ENCODE results near the gene SCTR. TPM values are rescaled to one million over a fixed set of nuclear protein-coding genes. Genes with fewer than 3 reads are reported as not detected.

Gene SCTR
- total RNA-seq, 4 donors from 2014 or later, result not detected

DNA sequence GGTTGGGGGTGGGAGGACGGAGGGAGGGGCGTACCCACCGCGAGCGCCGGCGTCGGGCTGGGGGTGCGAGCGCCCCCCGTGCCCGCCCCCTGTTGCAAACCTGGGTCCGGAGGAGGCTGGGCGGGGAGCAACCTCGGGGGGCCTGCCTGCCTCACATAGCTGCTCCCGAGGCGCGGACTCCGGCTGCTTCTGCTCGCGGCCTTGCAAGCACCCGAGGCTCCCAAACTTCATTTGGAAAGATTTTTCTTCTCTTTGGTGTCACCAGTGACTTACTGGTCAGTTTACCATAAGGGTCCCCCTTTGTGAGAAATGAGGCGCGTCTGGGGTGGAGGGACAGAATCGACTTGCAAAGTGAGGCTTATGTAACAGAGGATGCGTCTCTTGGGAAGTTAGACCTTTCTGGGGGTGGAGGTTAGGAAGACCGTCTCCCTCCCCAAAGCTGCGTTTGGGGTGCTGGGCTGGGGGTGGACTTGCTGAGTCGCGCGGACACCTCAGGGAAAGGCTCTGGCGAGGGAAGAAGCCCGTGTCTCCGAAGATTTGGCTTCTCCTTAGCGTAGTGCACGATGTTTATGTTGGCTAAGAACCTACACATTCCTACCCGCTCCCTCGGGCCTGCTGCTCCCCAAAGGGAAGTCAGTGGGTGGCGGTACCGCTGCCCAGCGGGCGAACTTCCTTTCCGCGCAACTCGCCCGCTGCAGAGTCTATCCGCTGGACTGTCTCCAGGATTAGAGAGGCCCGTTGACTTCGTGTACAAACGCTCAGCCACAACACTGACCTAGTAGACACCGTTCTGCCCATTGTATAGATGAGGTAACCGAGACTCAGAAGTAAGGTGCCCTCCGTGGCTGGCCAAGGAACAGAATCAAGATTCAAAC lies 92.1 kb downstream of the SCTR start:
- TF ChIP-seq, protein P1, sequence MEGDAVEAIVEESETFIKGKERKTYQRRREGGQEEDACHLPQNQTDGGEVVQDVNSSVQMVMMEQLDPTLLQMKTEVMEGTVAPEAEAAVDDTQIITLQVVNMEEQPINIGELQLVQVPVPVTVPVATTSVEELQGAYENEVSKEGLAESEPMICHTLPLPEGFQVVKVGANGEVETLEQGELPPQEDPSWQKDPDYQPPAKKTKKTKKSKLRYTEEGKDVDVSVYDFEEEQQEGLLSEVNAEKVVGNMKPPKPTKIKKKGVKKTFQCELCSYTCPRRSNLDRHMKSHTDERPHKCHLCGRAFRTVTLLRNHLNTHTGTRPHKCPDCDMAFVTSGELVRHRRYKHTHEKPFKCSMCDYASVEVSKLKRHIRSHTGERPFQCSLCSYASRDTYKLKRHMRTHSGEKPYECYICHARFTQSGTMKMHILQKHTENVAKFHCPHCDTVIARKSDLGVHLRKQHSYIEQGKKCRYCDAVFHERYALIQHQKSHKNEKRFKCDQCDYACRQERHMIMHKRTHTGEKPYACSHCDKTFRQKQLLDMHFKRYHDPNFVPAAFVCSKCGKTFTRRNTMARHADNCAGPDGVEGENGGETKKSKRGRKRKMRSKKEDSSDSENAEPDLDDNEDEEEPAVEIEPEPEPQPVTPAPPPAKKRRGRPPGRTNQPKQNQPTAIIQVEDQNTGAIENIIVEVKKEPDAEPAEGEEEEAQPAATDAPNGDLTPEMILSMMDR (IDR thresholded peaks at IDR 0.05; ENCODE audit: low read depth), result no peak

DNA sequence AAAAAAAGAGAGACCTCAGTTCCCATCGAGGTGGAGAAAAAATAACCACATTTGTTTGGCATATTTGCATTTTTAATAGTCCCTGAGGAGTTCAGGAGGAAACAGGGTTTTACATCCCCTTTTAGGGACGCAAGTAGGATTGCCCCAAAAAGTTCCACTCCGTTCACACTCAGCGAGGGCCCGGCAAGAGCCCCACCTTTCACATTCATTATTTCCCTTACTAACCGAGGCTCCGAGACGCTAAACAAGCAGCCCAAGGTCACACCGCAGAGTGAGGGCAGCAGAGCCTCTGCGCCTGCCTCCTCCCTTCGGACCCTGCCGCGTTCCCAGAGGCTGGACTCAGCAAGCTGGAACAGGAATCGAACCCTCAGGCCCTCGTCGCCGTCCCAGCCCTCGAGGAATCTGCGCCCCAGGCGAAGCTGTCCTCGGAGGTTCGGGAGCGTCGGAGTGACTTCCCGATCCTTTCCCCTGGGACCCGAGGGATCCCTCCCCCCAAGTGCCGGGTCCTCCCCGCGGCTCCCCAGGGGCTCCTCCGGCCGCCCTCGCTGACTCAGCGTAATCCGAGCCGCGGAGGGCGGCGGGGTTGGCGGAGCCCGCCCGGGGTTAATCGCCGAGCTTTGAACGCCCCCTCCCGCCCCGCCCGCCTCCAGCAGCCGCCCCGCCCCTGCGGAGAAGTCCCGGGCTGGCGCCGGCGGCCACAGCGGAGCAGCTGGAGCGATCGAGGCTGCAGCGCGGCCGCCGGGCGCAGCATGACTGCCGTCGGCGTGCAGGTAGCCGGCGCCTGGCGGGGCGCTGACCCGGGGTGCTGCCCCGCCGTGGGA lies 92.9 kb downstream of the SCTR start, which contains the start of gene TMEM37:
Gene TMEM37 (plus strand): TSS at position 700 of the 821 bp plus-strand sequence. CDS start 50 bp downstream, at position 750.
- TF ChIP-seq, protein P1 (IDR thresholded peaks at IDR 0.05; ENCODE audit: low read depth), result no peak

DNA sequence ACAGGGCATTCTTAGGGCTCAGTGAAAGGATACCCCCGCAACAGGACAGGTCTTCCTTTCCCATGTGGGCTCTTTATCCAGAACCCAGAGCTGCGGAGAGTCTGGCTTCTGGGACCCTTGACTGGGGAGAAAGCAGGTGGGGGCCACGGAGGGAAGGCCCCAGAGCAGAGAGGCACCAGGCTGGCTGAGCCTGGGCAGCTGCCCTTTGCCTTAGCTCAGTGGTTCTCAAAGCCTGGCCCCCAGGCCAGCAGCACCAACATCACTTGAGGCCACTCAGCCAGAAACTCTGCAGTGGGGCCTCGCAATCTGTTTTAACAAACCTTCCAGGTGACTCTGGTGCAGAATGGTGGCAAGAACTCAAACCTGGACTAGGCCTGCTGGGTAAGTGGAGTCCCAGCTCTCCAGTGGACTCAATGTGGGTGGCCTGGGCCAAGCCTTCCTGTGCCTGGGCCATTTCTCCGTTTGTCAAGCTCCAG lies 94.2 kb downstream of the SCTR start:
- TF ChIP-seq, protein P1 (IDR thresholded peaks at IDR 0.05; ENCODE audit: low read depth), result no peak

DNA sequence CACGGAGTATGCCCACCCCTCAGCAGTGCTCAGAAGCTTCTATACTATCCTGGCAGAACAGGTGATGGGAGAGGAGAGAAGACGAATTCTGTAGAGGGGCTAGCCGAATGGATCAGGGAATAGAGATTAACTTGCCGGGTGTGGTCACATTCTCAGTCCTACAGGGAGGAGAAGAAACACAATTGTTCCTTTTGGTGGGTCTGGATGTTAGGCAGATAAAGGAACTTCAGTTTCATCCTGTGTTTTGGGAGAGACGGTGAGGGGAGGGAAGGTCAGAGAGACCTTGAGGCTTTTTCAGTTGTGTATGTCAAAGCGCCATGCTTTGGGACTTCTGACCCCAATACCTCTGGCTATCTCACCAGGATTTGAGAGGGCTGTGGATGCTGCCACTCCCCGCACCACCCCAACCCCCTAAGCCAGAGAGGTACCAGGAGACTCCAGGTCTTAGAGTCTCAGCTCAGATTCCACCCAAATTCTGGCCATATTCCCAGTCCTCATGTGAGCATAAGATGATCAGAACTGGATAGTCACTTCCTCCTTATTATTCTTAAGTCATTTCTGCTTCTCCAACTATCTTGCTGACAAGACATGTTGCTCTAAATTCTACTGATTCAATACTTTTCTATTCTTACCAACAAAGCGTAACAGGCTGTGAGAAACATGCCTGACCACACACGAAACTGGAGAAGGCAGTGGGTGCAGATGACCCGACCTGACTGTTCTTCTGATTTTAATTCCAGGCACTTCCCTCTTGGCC lies 94.9 kb downstream of the SCTR start:
- TF ChIP-seq, protein P1 (IDR thresholded peaks at IDR 0.05; ENCODE audit: low read depth), result no peak

DNA sequence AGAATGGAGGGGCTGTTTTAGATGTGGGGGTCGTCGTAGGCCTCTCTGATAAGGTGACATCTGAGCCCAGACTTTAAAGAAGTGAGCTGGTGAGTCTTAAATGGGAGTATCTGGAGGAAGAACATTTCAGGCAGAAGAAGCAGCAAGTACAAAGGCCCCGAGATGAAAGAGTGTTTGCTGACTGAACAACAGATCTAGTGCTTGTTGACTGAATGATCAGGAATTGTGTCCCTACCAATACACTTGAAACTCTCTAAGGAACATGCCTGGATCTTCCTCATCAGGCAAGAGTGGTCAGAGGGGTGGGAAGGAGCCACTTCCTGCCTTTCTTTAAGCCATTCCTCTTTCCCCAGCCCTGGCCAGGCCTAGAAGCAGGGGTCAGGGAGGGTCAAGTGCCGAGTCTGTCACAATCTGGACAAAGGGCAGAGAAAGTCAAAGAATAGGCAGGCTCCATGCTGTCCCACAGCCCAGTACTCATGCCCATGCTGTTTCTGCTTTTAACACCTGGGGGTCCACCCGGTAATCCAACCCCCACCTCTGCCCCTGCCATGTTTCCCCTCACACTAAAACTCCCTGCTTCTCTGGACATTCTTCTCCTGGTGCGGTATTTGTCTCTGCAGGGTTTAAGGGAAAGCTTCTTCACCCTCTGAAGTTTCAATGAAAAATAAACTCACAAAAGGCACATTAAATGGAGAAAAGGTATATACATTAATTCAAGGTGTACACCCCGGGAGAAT lies 95.6 kb downstream of the SCTR start:
- TF ChIP-seq, protein P1 (IDR thresholded peaks at IDR 0.05; ENCODE audit: low read depth), result no peak

DNA sequence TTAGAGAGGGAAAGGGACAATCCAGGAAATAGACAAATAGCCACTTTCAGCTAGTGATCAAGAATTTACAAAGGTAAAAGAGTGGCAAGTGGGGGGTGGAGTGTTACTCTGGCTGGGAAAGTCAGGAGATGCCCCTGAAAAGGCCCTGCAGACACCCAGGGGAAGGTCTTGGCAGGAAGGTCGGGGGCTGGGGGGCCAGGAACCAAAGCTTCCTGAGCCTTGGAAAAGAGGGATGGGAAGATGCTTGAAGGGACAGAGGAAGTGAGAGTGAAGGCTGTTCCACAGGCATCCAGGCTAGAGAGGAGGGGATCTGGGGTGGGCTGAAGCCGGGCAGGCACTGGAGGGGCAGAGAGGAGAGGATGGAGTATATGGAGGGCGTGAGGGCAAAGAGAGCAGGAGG lies 96.5 kb downstream of the SCTR start:
- TF ChIP-seq, protein P1 (IDR thresholded peaks at IDR 0.05; ENCODE audit: low read depth), result no peak

Measured in subcutaneous adipose tissue (tissue), 4 donors.